HG02571 (cell line): ENCODE data around the gene PIANP.
A peak's percentile ranks its signal among the peaks of the same experiment; 100 is the strongest.
"Not testable (repeated sequence)": the region's sequence is repeated elsewhere in the genome, so short reads cannot be mapped to it uniquely, and the experiment has no call there.

Experiments used
- ATAC-seq: cut with Tn5 transposase; IDR thresholded peaks from one replicate; pipeline ENCODE4 v1.9.1; 2021; ENCODE audit warnings: mild to moderate bottlenecking, moderate library complexity; ENCODE audit not compliant: unreplicated experiment

Gene PIANP, protein sequence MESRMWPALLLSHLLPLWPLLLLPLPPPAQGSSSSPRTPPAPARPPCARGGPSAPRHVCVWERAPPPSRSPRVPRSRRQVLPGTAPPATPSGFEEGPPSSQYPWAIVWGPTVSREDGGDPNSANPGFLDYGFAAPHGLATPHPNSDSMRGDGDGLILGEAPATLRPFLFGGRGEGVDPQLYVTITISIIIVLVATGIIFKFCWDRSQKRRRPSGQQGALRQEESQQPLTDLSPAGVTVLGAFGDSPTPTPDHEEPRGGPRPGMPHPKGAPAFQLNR

DNA sequence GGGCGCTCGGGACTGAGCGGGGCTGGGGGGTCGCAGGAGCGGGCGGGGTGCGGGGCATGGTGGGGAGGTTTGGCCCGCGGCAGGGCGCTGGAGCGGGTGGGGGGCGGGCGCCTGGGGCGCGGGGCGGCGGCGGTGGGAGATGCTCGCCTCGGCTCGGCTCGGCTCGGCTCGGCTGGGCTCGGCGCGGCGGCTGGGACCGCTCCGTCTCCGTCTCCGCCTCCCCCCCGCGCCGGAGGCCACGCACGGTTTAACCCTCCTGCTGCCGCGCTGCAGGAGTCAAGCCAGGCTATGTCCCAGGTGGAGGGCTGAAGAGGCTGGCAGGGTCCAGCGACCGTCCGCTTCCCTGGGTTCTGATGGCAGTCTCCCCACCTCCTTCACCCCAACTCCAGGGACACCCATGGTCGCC, at the start of gene PIANP:
TSS of gene PIANP (minus strand) at position 170 of the 406 bp plus-strand sequence. CDS start 2,754 bp downstream, outside the sequence.
- ATAC-seq: no peak

DNA sequence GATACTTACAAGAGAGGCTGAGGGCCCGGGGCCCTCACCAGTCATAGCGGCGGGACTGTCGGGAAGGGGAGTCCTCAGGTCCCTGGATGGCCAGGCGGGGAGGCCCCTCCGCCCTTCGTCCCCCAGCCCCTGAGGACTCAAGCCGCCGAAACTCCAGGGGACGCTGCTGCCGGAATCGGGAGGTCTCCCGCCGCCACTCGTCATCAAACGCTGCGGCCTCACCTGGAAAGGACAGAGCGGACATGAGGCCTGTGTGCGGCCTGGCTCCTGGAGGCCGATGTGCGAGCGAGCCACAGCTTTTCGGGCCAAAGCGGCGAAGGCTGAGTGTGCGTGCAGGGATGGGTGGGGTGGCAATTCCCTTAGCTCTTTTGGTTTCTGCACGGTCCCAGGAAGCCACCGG, 48.1 kb upstream of the PIANP start:
- no peak for ATAC-seq

DNA sequence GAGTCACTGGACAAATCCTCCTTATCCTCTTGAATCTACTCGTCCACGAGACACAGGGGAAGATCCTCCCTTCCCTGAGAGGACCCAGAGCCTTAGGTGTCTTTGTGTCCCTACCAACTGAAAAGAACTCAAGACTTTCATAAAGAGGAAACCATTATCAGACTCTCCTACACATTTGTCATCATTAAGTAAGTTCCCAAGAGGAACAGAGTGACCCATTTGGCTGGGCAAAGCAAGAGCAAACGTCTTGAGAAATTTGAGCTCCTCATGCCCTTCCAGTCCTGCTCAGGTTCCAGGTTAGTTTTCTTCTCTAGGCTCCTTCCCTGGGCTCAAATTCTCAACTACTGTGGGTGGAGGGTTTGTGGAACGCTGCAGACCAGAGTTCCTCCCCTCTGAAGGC, 46.6 kb upstream of the PIANP start:
- no peak for ATAC-seq

DNA sequence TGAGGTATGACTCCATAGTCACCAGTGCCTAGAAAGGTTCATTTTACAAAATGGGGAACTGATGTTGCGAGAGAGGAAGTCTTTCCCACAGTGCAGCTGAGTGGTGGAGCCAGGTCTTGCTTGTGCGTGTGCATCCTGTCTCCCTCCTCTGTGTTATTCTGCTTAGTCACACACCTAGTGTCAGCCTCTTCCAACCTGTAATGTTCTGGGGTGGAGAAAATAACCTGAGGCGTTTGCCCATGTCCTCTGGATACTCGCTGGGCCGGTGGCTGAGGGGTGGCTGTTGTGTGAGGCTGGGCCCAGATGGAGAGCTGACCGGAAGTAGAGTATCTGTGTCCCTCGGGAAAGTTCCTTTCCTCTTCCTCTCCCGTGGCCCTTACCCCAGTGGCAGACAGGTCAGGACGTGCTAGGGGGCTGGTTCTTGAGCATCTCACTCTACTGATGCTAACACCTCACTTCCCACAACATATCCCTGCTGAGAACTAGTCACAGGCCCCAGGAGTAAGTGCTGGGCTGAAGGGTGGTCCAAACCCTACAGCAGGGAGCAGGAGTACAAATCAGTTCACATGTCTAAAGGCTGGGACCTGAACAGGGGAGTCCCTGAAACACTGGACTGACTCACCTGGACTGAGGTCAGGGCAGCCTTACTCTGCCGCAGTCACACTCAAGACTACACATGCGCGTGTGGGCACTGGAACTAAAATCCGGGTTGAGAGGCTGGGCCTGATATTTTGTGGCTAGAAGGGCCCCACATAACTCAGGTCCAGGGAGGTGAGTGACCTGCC, 45.3 kb upstream of the PIANP start:
- no peak for ATAC-seq

DNA sequence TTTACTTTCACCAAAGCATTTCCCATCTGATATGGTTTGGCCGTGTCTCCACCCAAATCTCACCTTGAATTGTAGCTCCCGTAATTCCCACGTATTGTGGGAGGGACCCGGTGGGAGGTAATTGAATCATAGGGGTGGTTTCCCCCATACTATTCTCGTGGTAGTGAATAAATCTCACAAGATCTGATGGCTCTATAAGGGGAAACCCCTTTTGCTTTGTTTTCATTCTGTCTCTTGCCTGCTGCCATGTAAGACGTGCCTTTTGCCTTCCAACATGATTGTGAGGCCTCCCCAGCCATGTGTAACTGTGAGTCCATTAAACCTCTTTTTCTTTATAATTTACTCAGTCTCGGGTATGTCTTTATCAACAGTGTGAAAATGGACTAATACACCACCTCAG, 42.7 kb upstream of the PIANP start:
- ATAC-seq: not testable (repeated sequence)

DNA sequence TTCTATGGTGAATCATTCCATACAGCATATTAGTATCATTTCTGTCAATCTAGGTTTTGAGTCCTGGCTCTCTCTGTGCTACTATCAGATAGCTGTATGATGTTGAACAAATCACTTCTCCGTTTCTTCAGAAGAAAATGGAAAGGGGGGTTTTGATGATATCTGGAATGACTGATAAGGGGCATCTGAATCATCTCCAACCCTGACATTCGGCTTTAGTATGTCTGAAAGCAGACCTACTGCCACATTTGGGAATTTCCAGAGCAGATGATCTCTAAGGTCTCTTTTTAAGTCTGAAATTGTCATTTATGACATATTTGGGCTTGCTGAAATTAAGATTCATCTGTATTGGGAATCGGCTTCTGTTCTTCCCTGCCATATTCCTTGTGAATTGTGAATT, 42.2 kb upstream of the PIANP start:
- ATAC-seq: no peak

DNA sequence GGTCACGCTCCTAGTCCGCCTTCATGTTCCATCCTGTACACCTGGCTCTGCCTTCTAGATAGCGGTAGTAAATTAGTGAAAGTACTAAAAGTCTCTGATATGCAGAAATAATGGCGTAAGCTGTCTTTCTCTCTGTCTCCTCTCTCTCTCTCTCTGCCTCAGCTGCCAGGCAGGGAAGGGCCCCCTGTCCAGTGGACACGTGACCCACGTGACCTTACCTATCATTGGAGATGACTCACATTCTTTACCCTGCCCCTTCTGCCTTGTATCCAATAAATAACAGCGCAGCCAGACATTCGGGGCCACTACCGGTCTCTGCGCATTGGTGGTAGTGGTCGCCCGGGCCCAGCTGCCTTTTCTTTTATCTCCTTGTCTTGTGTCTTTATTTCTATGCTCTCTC, 41.5 kb upstream of the PIANP start:
- ATAC-seq: not testable (repeated sequence)

DNA sequence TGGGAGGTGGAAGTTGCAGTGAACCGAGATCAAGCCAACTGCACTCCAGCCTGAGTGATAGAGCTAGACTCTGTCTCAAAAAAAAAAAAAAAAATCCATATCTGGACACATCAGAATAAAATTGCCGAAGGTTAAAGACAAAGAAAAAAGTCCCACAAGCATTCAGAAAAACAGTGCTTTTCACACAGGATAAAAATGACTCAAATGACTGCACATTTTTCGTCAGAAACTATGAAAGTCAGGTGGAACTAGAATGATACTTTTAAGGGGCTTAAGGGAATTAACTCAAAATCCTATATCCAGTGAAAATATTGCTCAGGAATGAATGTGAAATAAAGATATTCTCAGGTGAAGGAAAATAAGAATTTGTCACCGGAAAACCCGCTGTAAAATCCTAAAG, 36.1 kb upstream of the PIANP start:
- ATAC-seq: no peak

DNA sequence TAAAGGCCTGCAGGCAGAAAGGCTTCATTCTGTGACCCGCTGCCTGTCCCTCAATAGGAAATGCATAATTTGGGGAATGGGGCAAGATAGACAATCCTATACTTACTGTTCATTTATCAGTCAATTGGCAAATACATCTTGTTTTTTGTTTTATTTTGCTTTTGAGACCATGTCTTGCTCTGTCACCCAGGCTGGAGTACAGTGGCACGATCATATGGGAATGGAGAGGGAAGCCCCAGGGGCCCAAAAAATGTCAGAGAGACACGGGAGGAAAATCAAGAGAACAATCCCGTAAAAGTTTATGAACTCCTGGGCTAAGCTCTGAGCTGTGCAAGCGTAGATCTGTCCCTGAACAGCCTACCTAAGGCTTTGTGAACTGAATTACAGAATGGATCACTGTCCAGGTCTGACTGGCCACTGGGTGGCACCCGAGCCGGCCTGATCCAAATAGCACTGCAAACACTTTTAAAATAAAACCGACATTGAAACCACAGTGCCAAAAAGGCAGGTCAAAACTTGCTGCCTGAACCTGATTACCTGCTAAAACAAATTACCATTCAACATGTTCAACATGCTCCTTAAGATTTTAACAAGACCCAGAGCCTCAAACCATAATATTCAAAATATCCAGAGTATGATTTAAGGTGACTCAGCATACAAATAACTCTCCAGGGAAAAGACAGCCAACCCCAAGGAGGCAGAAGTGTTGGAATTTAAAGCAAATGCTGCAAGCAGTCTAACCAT, 35.0 kb upstream of the PIANP start:
- ATAC-seq: no peak

DNA sequence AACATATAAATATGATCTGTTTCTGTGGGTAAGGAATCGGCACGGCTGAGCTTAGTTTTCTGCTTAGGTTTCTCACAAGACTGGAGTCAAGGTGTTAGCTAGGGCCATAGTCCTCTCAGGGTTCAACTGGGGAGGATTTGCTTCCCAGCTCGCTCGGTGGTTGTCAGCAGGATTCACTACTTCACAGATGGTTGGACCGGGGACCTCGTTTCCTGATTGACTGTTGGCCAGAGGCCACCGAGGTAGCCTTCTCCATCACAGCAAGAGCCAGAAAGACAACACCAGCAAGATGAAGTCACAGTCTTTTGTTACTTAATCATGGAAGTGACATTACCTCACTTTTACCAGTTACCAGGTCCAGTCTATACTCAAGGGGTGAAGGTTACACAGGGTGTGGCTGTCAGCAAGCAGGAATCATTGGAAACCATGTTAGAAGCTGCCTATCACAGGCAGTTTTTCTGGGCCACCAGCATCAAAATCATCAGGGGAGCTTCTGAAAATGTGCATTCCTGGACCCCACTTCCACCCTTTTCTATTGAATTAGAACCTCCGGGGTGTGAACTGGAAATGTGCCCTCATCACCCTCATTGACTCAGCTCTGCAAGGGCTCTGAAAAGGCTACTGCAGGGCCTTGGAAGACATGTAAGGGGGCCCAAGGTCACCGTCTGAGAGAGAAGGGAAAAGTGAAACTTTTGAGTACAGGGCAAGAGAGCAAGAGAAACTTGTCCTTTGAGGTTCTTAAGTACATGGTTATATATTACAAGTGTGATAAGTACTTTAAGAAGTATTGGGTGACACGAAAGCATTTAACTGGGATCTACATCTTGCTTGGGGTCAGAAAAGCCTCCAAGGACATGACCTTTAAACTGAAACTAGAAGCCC, 34.1 kb upstream of the PIANP start:
- ATAC-seq: no peak

DNA sequence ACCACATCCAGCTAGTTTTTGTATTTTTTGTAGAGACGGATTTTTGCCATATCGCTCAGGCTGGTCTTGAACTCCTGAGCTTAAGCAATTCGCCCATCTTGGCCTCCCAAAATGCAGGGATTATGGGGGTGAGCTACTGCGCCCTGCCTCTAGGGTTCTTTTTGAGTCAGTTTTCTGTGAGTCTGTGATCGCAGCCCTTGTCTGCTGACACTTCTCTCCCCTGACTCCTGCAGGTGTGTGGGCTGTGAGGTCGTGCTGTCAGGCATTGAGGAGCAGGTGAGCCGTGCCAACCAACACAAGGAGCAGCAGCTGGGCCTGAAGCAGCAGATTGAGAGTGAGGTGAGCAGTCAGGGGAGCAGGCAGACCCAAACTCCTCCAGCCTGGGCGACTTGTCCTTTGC, 29.6 kb upstream of the PIANP start:
- ATAC-seq: no peak

DNA sequence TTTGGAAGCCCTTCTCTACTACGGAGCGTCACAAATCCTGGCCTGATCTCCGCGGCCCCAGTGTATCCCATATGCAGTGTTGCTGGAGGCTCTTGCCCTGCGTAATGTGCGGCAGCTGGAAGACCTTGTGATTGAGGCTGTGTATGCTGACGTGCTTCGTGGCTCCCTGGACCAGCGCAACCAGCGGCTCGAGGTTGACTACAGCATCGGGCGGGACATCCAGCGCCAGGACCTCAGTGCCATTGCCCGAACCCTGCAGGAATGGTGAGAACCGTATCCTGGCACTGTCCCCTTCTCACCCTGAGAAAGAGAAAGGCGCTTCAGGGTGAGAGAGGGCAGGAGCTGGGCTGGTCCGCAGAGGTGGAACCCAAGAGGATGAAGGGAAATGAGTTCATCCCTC, 28.6 kb upstream of the PIANP start:
- ATAC-seq: no peak

DNA sequence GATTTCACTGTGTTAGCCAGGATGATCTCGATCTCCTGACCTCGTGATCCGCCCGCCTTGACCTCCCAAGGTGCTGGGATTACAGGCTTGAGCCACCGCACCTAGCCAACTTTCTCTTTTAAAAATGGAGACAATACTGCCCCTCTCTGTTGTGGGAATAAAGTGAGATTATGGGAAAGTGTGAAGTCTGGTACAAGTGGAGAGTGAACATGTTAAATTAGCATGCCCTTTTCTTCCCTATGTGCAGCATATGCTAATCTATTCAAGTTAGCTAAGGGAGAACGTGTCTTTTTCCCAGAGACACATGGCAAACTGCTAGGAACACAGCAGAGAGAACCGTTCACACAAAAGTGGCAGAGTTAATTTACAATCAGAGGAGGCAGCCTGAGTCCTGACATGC, 24.7 kb upstream of the PIANP start:
- no peak for ATAC-seq

DNA sequence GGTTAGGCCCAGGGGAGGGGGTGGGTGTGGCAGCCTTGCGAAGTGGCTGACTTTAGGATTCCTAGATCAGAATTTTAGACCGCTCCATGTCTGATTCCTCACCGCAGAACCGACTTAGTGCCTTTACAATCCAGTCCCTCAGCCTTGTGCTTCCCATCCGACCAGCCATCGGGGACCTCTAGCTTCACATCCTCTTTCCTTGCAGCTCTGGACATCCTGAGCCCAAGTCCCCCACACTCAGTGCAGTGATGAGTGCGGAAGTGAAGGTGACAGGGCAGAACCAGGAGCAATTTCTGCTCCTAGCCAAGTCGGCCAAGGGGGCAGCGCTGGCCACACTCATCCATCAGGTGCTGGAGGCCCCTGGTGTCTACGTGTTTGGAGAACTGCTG, 23.8 kb upstream of the PIANP start:
- ATAC-seq: no peak

DNA sequence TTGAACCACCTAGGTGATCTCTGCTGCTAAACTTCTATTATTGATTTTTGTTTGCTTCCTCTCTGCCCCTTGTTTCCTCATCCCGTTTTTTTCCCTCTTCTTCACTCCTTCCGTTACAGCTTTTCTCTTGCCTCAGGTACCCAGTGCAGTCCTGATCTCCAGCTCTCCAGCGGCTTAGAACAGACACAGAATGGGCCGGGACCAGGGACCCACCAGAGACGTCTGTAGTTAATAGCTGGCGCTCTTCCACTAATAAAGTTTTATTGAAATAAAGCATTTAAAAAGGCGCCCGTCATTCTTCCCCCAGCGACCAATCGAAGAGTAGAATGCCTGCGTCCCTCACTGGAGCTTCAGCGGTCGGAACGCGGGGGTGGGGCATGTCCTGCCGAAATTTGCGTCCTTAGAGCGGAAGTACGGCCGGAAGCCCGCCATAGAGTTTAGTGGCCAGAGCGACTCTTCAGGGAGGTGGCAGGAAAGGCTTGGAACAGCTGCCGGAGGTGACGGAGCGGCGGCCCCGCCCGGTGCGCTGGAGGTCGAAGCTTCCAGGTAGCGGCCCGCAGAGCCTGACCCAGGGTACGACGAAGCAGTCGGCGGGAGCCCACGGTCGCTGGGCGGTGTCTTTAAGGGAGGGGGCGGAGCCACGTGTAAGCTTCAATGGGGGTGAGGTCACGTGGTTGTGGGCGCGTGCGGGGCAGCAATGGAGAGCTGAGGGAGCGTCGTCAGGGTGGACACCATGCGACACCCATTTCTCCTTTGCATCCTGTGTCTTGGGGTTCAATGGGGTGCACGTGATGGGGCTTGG, 23.2 kb upstream of the PIANP start, which contains the start of gene COPS7A:
TSS of gene COPS7A (plus strand) at position 440 of the 802 bp plus-strand sequence. CDS start 611 bp downstream, outside the sequence.
- peak; percentile 90 for ATAC-seq

DNA sequence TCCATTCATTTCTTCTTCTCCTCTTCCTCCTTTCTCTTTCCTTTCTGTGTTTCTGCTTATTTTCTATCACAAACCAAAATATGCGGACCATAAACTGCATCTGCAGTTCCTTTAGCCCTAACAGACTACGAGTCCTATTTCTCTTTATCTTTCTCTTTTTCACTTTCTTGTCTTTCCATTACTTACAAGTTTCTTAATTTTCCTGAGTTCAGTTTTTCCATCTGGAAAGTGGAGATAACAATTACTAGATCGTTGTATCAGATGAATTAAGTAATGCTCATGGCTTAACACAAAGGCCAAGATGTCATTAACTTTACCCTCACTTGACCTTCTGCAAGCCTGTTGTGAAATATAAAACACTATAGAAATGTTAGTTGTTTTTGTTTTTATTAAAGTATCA, 22.2 kb upstream of the PIANP start:
- no peak for ATAC-seq

DNA sequence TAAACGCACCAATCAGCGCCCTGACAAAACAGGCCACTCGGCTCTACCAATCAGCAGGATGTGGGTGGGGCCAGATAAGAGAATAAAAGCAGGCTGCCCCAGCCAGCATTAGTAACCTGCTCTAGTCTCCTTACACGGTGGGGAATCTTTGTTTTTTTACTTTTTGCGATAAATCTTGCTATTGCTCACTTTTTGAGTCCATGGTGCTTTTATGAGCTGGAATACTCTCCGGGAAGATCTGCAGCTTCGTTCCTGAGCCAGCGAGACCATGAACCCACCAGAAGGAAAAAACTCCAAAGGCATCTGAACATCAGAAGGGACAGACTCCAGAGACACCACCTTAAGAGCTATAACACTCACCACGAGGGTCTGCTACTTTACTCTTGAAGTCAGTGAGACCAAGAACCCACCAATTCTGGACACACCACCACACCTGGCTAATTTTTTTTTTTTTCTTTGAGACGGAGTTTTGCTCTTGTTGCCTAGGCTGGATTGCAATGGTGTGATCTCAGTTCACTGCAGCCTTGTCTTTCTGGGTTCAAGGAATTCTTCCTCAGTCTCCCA, 16.3 kb upstream of the PIANP start:
- no peak for ATAC-seq

DNA sequence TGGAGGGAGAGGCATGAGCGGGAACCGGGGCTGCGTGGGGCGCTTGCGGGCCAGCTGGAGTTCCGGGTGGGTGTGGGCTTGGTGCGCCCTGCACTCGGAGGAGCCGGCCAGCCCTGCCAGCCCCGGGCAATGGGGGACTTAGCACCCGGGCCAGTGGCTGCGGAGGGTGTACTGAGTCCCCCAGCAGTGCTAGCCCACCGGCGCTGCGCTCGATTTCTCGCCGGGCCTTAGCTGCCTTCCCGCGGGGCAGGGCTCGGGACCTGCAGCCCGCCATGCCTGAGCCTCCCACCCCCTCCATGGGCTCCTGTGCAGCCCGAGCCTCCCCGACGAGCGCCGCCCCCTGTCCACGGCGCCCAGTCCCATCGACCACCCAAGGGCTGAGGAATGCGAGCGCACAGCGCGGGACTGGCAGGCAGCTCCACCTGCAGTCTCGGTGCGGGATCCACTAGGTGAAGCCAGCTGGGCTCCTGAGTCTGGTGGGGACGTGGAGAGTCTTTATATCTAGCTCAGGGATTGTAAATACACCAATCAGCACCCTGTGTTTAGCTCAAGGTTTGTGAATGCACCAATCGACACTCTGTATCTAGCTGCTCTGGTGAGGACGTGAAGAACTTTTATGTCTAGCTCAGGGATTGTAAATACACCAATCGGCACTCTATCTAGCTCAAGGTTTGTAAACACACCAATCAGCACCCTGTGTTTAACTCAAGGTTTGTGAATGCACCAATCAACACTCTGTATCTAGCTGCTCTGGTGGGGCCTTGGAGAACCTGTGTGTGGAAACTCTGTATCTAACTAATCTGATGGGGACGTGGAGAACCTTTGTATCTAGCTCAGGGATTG, 15.6 kb upstream of the PIANP start:
- ATAC-seq: not testable (repeated sequence)

DNA sequence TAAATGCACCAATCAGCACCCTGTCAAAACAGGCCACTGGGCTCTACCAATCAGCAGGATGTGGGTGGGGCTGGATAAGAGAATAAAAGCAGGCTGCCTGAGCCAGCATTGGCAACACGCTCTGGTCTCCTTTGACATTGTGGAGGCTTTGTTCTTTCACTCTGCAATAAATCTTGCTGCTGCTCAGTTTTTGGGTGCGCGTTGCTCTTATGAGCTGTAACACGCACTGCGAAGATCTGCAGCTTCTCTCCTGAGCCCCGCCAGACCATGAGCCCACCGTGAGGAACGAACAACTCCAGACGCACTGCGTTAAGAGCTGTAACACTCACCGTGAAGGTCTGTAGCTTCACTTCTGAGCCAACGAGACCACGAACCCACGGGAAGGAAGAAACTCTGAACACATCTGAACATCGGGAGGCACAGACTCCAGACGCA, 8.4 kb upstream of the PIANP start:
- ATAC-seq: no peak
